Loucy (cell line): ENCODE results near the gene TENT5A.

ENCODE experiments used
- CTCF ChIP-seq: fragments of 200-600 bp; sonication (generic); conservative IDR thresholded peaks from 2 replicates; pipeline ENCODE4 v1.5.1; 2014; ENCODE audit warnings: mild to moderate bottlenecking, antibody characterized with exemption, low read length
- EZH2phosphoT487 ChIP-seq: fragments of 200-600 bp; IDR thresholded peaks from 2 replicates; pipeline ENCODE4 v1.6.1; 2018; ENCODE audit warnings: antibody characterized with exemption, mild to moderate bottlenecking, moderate library complexity, borderline replicate concordance

- no peak for TF ChIP-seq CTCF
- TF ChIP-seq EZH2phosphoT487, result no peak
Observed at GRCh38 chr6:81768150-81768942, 15.9 kb upstream of the TENT5A start.
